RWPE1 (cell line): ENCODE data around the gene KRT10.
A peak's percentile ranks its signal among the peaks of the same experiment; 100 is the strongest.

Experiments
- CTCF ChIA-PET: fragments of 350-600 bp; sonication (Branson Sonifier 250); formaldehyde crosslinking; extraction: SDS; loops from one replicate; lab custom pipeline; 2021; lab: Yijun Ruan, JAX
- POLR2A ChIA-PET: fragments of 400-600 bp; formaldehyde crosslinking; extraction: SDS; loops from one replicate; lab custom pipeline; 2020; ENCODE audit warnings: antibody characterized with exemption; ENCODE audit not compliant: low non-redundant PET; lab: Yijun Ruan, JAX
- DNase-seq: peaks from one replicate; pipeline ENCODE4 v3.0.0; 2012; ENCODE audit warnings: low spot score
- H3K27ac ChIP-seq: fragments of 450-650 bp; 2 replicates; pipeline ENCODE4 v1.5.1; 2017
- CTCF ChIP-seq: fragments of 450-650 bp; conservative IDR thresholded peaks from 2 replicates; pipeline ENCODE4 v1.5.1; 2017; ENCODE audit warnings: low read depth, mild to moderate bottlenecking

KRT10 gene

GRCh38 chr17:40827746-40828453, 5.5 kb upstream of the KRT10 start:
- no peak overlapping the region for H3K27ac ChIP-seq
- ChIA-PET CTCF (interaction anchor here (0.5 to 1.0 kb wide), 3 partner anchors 14 to 583 kb away, joined by 3 to 4 read pairs (median 3); no protein-coding TSS in a partner anchor), POLR2A (no interaction called here)
- no peak for TF ChIP-seq CTCF
- DNase-seq: peak; percentile 75

GRCh38 chr17:40825599-40825998, 3.2 kb upstream of the KRT10 start:
- CTCF ChIA-PET: no interaction called here

GRCh38 chr17:40824015-40824832, 1.8 kb upstream of the KRT10 start:
- ChIA-PET POLR2A (no interaction called here), CTCF (interaction anchor here (0.7 kb wide), 1 partner anchor 844 kb away, joined by 3 read pairs; no protein-coding TSS in a partner anchor)
- DNase-seq: no peak
- no peak for TF ChIP-seq CTCF
- no peak overlapping the region for H3K27ac ChIP-seq

More at GRCh38 chr17:40825599-40825998, 3.2 kb upstream of the KRT10 start:
- POLR2A ChIA-PET: no interaction called here
- no peak for TF ChIP-seq CTCF
- no peak overlapping the region for H3K27ac ChIP-seq
- no peak for DNase-seq

GRCh38 chr17:40821536-40821935, 878 bp downstream of the KRT10 start:
- no peak for TF ChIP-seq CTCF
- CTCF ChIA-PET: no interaction called here
- H3K27ac ChIP-seq: no peak overlapping the region
- no peak for DNase-seq
- POLR2A ChIA-PET: no interaction called here

GRCh38 chr17:40820228-40820838, 2.1 kb downstream of the KRT10 start:
- TF ChIP-seq CTCF: no peak
- ChIA-PET CTCF (interaction anchor here (0.9 kb wide), 1 partner anchor 53 kb away, joined by 3 read pairs; no protein-coding TSS in a partner anchor), POLR2A (interaction anchor here (0.5 kb wide), 1 partner anchor 324 kb away, joined by 3 read pairs; no protein-coding TSS in a partner anchor)
- DNase-seq: no peak
- H3K27ac ChIP-seq: no peak overlapping the region
